Panc1 (cell line): Measurements from ENCODE around the gene LTA4H. TPM values are rescaled to one million over a fixed set of nuclear protein-coding genes. Genes with fewer than 3 reads are reported as not detected.

ENCODE experiments used
- ATAC-seq: fragments of 200-7000 bp; cut with Tn5 transposase; 2 replicates; pipeline ENCODE4 v1.9.1; 2020; ENCODE audit warnings: mild to moderate bottlenecking, moderate library complexity
- BruUV-seq: library from RNA; stranded (reverse); fragments of 400-500 nt; replicated peaks from 2 replicates; lab custom pipeline; 2021; lab: Mats Ljungman, UMichigan
- CTCF ChIA-PET: fragments of 300-600 bp; sonication (Branson Sonifier 250); formaldehyde crosslinking; loops from one replicate; lab custom pipeline; 2022; ENCODE audit warnings: antibody characterized with exemption; lab: Charles Lee
- POLR2A ChIA-PET: fragments of 300-600 bp; sonication (Branson Sonifier 250); formaldehyde crosslinking; loops from one replicate; lab custom pipeline; 2022; ENCODE audit warnings: antibody characterized with exemption; lab: Charles Lee
- DNase-seq: peaks from one replicate; pipeline ENCODE4 v3.0.0-alpha.2; 2010; ENCODE audit warnings: low read depth, low spot score
- H3K27ac ChIP-seq: 2 replicates; pipeline ENCODE4 v1.5.1; 2011; ENCODE audit warnings: mild to moderate bottlenecking, low read length, inconsistent platforms
- H3K27me3 ChIP-seq: fragments of 200-500 bp; sonication (Bioruptor generic); 2 replicates; pipeline ENCODE4 v1.6.0; 2014; ENCODE audit warnings: low read length, inconsistent platforms; ENCODE audit not compliant: control insufficient read depth, insufficient read depth
- H3K36me3 ChIP-seq: fragments of 200-500 bp; sonication (Bioruptor generic); 2 replicates; pipeline ENCODE4 v1.5.1; 2014; ENCODE audit warnings: inconsistent platforms, mild to moderate bottlenecking, low read length, moderate library complexity; ENCODE audit not compliant: control insufficient read depth, insufficient read depth
- H3K4me1 ChIP-seq: 2 replicates; pipeline ENCODE4 v1.5.1; 2011; ENCODE audit warnings: inconsistent platforms, mild to moderate bottlenecking, low read length, moderate library complexity; ENCODE audit not compliant: control insufficient read depth, insufficient read depth
- H3K4me3 ChIP-seq, 2 experiments: 2 replicates each; pipeline ENCODE4 v1.5.1; 2011 to 2012; ENCODE audit warnings: low read depth in 2 of 2, low read length in 2 of 2, mild to moderate bottlenecking in 2 of 2, inconsistent platforms in 1 of 2, moderate library complexity in 1 of 2
- H3K9me3 ChIP-seq: fragments of 200-500 bp; sonication (Bioruptor generic); 2 replicates; pipeline ENCODE4 v1.5.1; 2014; ENCODE audit warnings: low read depth, mild to moderate bottlenecking, inconsistent platforms, low read length, moderate library complexity; ENCODE audit not compliant: control insufficient read depth, insufficient read depth
- POLR2AphosphoS5 ChIP-seq: IDR thresholded peaks from 2 replicates; pipeline ENCODE4 v1.6.1; 2012; ENCODE audit warnings: mild to moderate bottlenecking, low read depth, low read length, moderate library complexity
- SIN3A ChIP-seq: IDR thresholded peaks from 2 replicates; pipeline ENCODE4 v1.6.1; 2012; ENCODE audit warnings: low read depth, mild to moderate bottlenecking, low read length, moderate library complexity, borderline replicate concordance; ENCODE audit not compliant: insufficient read depth
- TCF7L2 ChIP-seq: IDR thresholded peaks from 2 replicates; pipeline ENCODE4 v1.6.1; 2011; ENCODE audit warnings: mild to moderate bottlenecking, low read depth, low read length, inconsistent platforms
- in situ Hi-C: cut with HindIII; loops from 2 replicates; pipeline ENCODE4 v1.10.0; 2016; ENCODE audit warnings: low sequenced_read_pairs, low pct_unique_long_range_greater_than_20kb
- intact Hi-C: fragments of 100-400 bp; cut with micrococcal nuclease; formaldehyde crosslinking; loops from one replicate; pipeline ENCODE4 v1.10.0; 2022; ENCODE audit not compliant: unreplicated experiment
- total RNA-seq: library from RNA; stranded (reverse); gene quantifications from one replicate; pipeline ENCODE4 v1.2.1, GENCODE V29; 2021; ENCODE audit not compliant: unreplicated experiment
- TF ChIP-seq, protein P1 (sequence below): fragments of 450-650 bp; IDR thresholded peaks from 2 replicates; pipeline ENCODE4 v1.5.1; 2017; ENCODE audit warnings: mild to moderate bottlenecking
- TF ChIP-seq, protein P2 (sequence below), 2 experiments: IDR thresholded peaks; 2 replicates each; pipeline ENCODE4 v1.6.1; 2011 to 2012; ENCODE audit warnings: low read depth in 2 of 2, control low read depth in 1 of 2, low read length in 1 of 2, mild to moderate bottlenecking in 1 of 2, moderate library complexity in 1 of 2; ENCODE audit not compliant: insufficient read depth in 1 of 2

Gene LTA4H
- total RNA-seq, 1 experiment from 2014 or later: 59.6 TPM

DNA sequence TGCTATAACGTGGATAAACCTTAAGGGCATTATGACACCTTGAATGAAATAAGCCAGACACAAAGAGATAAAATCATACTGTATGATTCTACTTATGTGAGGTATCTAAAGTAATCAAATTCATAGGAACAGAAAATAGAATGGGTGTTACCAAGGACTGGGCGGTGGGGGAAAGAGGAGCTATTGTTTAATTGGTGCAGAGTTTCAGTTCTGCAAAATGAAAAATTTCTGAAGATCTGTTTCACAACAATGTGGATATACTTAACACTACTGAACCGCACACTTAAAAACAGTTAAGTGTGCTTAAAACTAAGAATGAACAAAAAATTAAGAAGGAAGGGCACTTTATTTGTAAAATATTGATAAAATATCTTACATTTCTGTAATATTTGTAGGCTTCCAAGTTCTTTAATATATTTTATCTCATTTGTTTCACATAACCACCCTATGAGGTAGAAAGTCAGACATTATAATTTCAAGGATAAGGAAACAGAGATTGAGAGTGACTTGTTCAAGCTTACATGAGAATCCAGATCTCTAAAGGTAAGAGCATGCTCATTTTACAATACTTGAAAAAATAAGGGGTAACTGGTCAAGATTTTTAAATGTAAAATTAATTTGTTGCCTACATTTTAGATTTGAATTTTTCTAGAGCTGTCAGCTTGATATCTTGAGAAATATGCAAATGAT is 14.9 kb downstream of the LTA4H start:
- POLR2A ChIA-PET: no interaction called here
- no peak overlapping the region for H3K4me3 ChIP-seq
- no TSS peak for BruUV-seq
- no peak overlapping the region for H3K27ac ChIP-seq
- H3K9me3 ChIP-seq: no peaks in the 10 kb centered on the region
- no peaks in the 10 kb centered on the region for H3K27me3 ChIP-seq
- no peaks in the 10 kb centered on the region for H3K4me1 ChIP-seq
- H3K36me3 ChIP-seq: peaks cover 5% of the 10 kb centered on the region; the same call in 1 of the 2 replicates
- in situ Hi-C loops: no loop called here
- intact Hi-C loops: no loop called here
- CTCF ChIA-PET: no interaction called here
- DNase-seq: no peak
- no peak for TF ChIP-seq TCF7L2
- no peak for TF ChIP-seq SIN3A
- no peak for TF ChIP-seq POLR2AphosphoS5
- TF ChIP-seq, protein P1, sequence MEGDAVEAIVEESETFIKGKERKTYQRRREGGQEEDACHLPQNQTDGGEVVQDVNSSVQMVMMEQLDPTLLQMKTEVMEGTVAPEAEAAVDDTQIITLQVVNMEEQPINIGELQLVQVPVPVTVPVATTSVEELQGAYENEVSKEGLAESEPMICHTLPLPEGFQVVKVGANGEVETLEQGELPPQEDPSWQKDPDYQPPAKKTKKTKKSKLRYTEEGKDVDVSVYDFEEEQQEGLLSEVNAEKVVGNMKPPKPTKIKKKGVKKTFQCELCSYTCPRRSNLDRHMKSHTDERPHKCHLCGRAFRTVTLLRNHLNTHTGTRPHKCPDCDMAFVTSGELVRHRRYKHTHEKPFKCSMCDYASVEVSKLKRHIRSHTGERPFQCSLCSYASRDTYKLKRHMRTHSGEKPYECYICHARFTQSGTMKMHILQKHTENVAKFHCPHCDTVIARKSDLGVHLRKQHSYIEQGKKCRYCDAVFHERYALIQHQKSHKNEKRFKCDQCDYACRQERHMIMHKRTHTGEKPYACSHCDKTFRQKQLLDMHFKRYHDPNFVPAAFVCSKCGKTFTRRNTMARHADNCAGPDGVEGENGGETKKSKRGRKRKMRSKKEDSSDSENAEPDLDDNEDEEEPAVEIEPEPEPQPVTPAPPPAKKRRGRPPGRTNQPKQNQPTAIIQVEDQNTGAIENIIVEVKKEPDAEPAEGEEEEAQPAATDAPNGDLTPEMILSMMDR: no peak
- TF ChIP-seq, protein P2, sequence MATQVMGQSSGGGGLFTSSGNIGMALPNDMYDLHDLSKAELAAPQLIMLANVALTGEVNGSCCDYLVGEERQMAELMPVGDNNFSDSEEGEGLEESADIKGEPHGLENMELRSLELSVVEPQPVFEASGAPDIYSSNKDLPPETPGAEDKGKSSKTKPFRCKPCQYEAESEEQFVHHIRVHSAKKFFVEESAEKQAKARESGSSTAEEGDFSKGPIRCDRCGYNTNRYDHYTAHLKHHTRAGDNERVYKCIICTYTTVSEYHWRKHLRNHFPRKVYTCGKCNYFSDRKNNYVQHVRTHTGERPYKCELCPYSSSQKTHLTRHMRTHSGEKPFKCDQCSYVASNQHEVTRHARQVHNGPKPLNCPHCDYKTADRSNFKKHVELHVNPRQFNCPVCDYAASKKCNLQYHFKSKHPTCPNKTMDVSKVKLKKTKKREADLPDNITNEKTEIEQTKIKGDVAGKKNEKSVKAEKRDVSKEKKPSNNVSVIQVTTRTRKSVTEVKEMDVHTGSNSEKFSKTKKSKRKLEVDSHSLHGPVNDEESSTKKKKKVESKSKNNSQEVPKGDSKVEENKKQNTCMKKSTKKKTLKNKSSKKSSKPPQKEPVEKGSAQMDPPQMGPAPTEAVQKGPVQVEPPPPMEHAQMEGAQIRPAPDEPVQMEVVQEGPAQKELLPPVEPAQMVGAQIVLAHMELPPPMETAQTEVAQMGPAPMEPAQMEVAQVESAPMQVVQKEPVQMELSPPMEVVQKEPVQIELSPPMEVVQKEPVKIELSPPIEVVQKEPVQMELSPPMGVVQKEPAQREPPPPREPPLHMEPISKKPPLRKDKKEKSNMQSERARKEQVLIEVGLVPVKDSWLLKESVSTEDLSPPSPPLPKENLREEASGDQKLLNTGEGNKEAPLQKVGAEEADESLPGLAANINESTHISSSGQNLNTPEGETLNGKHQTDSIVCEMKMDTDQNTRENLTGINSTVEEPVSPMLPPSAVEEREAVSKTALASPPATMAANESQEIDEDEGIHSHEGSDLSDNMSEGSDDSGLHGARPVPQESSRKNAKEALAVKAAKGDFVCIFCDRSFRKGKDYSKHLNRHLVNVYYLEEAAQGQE (IDR thresholded peaks at IDR 0.05; ENCODE audit: insufficient read depth in 1 of 2, low read depth in 2 of 2, low read length in 1 of 2): no peak
- no peak for ATAC-seq

DNA sequence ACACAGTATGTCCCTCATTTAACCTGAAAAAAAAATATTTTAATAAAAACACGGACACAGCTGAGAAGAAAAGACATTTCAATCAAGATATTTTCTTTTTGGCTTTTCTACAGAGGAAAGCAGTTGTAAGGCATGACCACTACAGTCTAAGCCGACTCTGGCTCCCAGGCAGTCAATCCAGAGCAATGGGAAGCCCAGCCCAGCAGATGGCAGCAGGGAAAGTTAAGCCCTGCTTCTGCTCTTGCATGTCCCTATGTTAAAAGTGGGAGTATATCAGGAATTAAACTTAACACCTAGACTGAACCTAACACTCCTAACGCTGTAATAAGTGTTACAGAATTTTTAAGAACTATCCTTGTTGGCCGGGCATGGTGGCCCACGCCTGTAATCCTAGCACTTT is 19.7 kb downstream of the LTA4H start:
- Histone ChIP-seq H3K27me3 (no peaks in the 10 kb centered on the region), H3K9me3 (no peaks in the 10 kb centered on the region), H3K4me1 (no peaks in the 10 kb centered on the region), H3K36me3 (peaks cover 19% of the 10 kb centered on the region), H3K27ac (no peak overlapping the region), H3K4me3 (no peak overlapping the region)
- DNase-seq (no peak), ATAC-seq (peak; percentile 98)
- intact Hi-C loops: loop anchor here (5.0 kb wide), 1 partner anchor 502 kb away; no protein-coding TSS in a partner anchor
- no TSS peak for BruUV-seq
- TF ChIP-seq, protein P2 (IDR thresholded peaks at IDR 0.05; ENCODE audit: insufficient read depth in 1 of 2, low read depth in 2 of 2, low read length in 1 of 2): no peak
- no peak for TF ChIP-seq POLR2AphosphoS5
- TF ChIP-seq, protein P1: peak; percentile 77
- ChIA-PET POLR2A (no interaction called here), CTCF (no interaction called here)
- in situ Hi-C loops: no loop called here
